Upper lobe of left lung (tissue), 6 donors: ENCODE measurements around the gene RUNX1. TPM values are rescaled to one million over a fixed set of nuclear protein-coding genes. Genes with fewer than 3 reads are reported as not detected.
A peak's percentile ranks its signal among the peaks of the same experiment; 100 is the strongest.

ENCODE experiments used
- ATAC-seq, 2 donors: fragments of 200-7000 bp; cut with Tn5 transposase; one replicate each; pipeline ENCODE4 v1.9.1; 2022; ENCODE audit warnings: mild to moderate bottlenecking in 2 of 2, moderate library complexity in 2 of 2; ENCODE audit not compliant: low FRiP score in 2 of 2
- DNase-seq, 2 donors: peaks; one replicate each; pipeline ENCODE4 v3.0.0-alpha.2; 2019 to 2020
- H3K27ac ChIP-seq, 4 donors: fragments of 200-600 bp; sonication (generic); one replicate each; pipeline ENCODE4 v1.5.1; 2016 to 2019
- H3K27me3 ChIP-seq, 4 donors: fragments of 200-600 bp; sonication (generic); one replicate each; pipeline ENCODE4 v1.5.1; 2017 to 2019
- H3K36me3 ChIP-seq, 4 donors: fragments of 200-600 bp; sonication (generic); one replicate each; pipeline ENCODE4 v1.5.1; 2016 to 2019
- H3K4me1 ChIP-seq, 4 donors: fragments of 200-600 bp; sonication (generic); one replicate each; pipeline ENCODE4 v1.5.1; 2018 to 2019
- H3K4me3 ChIP-seq, 4 donors: fragments of 200-600 bp; sonication (generic); one replicate each; pipeline ENCODE4 v1.5.1; 2017 to 2019; ENCODE audit warnings: mild to moderate bottlenecking in 2 of 4, moderate library complexity in 1 of 4
- H3K9me3 ChIP-seq, 4 donors: fragments of 200-600 bp; sonication (generic); one replicate each; pipeline ENCODE4 v1.5.1; 2018 to 2019
- CTCF ChIP-seq, 6 experiments: fragments of 450-650 bp in 4 of 6; fragments of 200-600 bp in 2 of 6; sonication (generic) in 2 of 6; IDR thresholded peaks; one replicate each; pipeline ENCODE4 v1.5.1; 2016 to 2019; ENCODE audit warnings: antibody characterized with exemption in 6 of 6
- EP300 ChIP-seq, 4 donors: sonication (generic); formaldehyde crosslinking; IDR thresholded peaks; one replicate each; pipeline ENCODE4 v1.5.1; 2017; ENCODE audit warnings: antibody characterized with exemption in 4 of 4, control low read depth in 2 of 4
- POLR2A ChIP-seq, 4 donors: fragments of 450-650 bp; IDR thresholded peaks; one replicate each; pipeline ENCODE4 v1.5.1; 2016 to 2017; ENCODE audit warnings: antibody characterized with exemption in 4 of 4, mild to moderate bottlenecking in 2 of 4
- POLR2AphosphoS5 ChIP-seq, 2 donors: sonication (generic); formaldehyde crosslinking; IDR thresholded peaks; one replicate each; pipeline ENCODE4 v1.5.1; 2017; ENCODE audit warnings: antibody characterized with exemption in 2 of 2
- WGBS, 2 donors: methylation state at CpG; one replicate each; pipeline ENCODE4 v1.1.5; 2017 to 2018; 5-methylcytosine and 5-hydroxymethylcytosine counted together
- total RNA-seq, 6 donors: library from RNA; depleted of rRNA in 4 of 6; stranded (reverse); fragments of >200 nt in 4 of 6; gene quantifications; one replicate each; pipeline versions ENCODE4 v1.1.0 to v1.2.1, GENCODE V29; 2016 to 2021
- donor health status: DM: no; HTN: no; CAD: no; lungs with moderate emphysema.
- donor health status: DM: no; HTN: yes; CAD: no; lungs with severe emphysema.

Gene RUNX1
- total RNA-seq, 6 donors from 2014 or later, result 62.2 to 252 (median 98.2) TPM

- H3K27me3 ChIP-seq, result no peaks in the 10 kb centered on the region
- no peak for DNase-seq
- WGBS, 2 donors, result 85 to 92% methylated on average over 6 of the region's 6 CpGs
- peaks cover 2 to 31% (median 17%) of the 10 kb centered on the region in 4 donors for H3K4me1 ChIP-seq
- H3K4me3 ChIP-seq, result no peak overlapping the region
- no peak for ATAC-seq
- H3K27ac ChIP-seq, result no peak overlapping the region
- no peak for TF ChIP-seq POLR2A (IDR thresholded peaks at IDR 0.05)
- TF ChIP-seq CTCF (IDR thresholded peaks at IDR 0.05), result no peak
- no peak for TF ChIP-seq EP300 (IDR thresholded peaks at IDR 0.05)
- no peak for TF ChIP-seq POLR2AphosphoS5 (IDR thresholded peaks at IDR 0.05)
- peaks cover 0 to 17% (median 3%) of the 10 kb centered on the region in 4 donors for H3K36me3 ChIP-seq
- no peaks in the 10 kb centered on the region for H3K9me3 ChIP-seq
Measured at GRCh38 chr21:34810786-34811185, 238.3 kb downstream of the RUNX1 start.

- Histone ChIP-seq H3K27ac (no peak overlapping the region), H3K9me3 (no peaks in the 10 kb centered on the region), H3K36me3 (peaks cover 0 to 15% (median 3%) of the 10 kb centered on the region in 4 donors), H3K4me3 (no peak overlapping the region), H3K4me1 (peaks cover 2 to 31% (median 17%) of the 10 kb centered on the region in 4 donors), H3K27me3 (no peaks in the 10 kb centered on the region)
- DNase-seq (no peak), ATAC-seq (no peak)
- no peak for TF ChIP-seq EP300 (IDR thresholded peaks at IDR 0.05)
- no peak for TF ChIP-seq CTCF (IDR thresholded peaks at IDR 0.05)
- no peak for TF ChIP-seq POLR2A (IDR thresholded peaks at IDR 0.05)
- TF ChIP-seq POLR2AphosphoS5 (IDR thresholded peaks at IDR 0.05), result no peak
- WGBS, 2 donors, result 85 to 90% methylated on average over 6 of the region's 6 CpGs
Measured at GRCh38 chr21:34809822-34810221, 239.3 kb downstream of the RUNX1 start.

GRCh38 chr21:34808569-34809204, 240.4 kb downstream of the RUNX1 start:
- DNase-seq (no peak), ATAC-seq (peak; percentile 12 to 43)
- Histone ChIP-seq H3K4me1 (peaks cover 2 to 31% (median 16%) of the 10 kb centered on the region in 4 donors), H3K27me3 (no peaks in the 10 kb centered on the region), H3K9me3 (no peaks in the 10 kb centered on the region), H3K36me3 (peaks cover 0 to 7% (median 3%) of the 10 kb centered on the region in 4 donors), H3K4me3 (no peak overlapping the region), H3K27ac (peak overlapping the region; percentile 9 to 80 (median 66))
- TF ChIP-seq POLR2A (IDR thresholded peaks at IDR 0.05), result no peak
- no peak for TF ChIP-seq EP300 (IDR thresholded peaks at IDR 0.05)
- TF ChIP-seq CTCF (IDR thresholded peaks at IDR 0.05), result no peak
- TF ChIP-seq POLR2AphosphoS5 (IDR thresholded peaks at IDR 0.05), result no peak
- 54 to 67% methylated on average over 4 to 7 of the region's 7 CpGs for WGBS, 2 donors

- WGBS, 2 donors, result 51 to 64% methylated on average over 14 to 15 of the region's 15 CpGs
- H3K36me3 ChIP-seq, result peaks cover 0 to 6% (median 2%) of the 10 kb centered on the region in 4 donors
- no peaks in the 10 kb centered on the region for H3K27me3 ChIP-seq
- H3K27ac ChIP-seq, result peak overlapping the region; percentile 9 to 80 (median 66)
- H3K9me3 ChIP-seq, result no peaks in the 10 kb centered on the region
- DNase-seq, result peak; percentile 20 to 76
- TF ChIP-seq CTCF (IDR thresholded peaks at IDR 0.05) (no peak), EP300 (IDR thresholded peaks at IDR 0.05) (peak in 1 of 4 donors; percentile 74), POLR2AphosphoS5 (IDR thresholded peaks at IDR 0.05) (peak; percentile 16 to 34), POLR2A (IDR thresholded peaks at IDR 0.05) (peak in 1 of 4 donors; percentile 31)
- H3K4me3 ChIP-seq, result no peak overlapping the region
- H3K4me1 ChIP-seq, result peaks cover under 1 to 30% (median 15%) of the 10 kb centered on the region in 4 donors
- peak; percentile 58 to 74 for ATAC-seq
Measured at GRCh38 chr21:34807881-34808568, 241.1 kb downstream of the RUNX1 start.
